H1 (cell line): ENCODE measurements around the gene PKN3.

Experiments
- ATF3 ChIP-seq: IDR thresholded peaks from 2 replicates; pipeline ENCODE4 v1.6.1; 2011; ENCODE audit warnings: low read depth, mild to moderate bottlenecking, low read length; ENCODE audit not compliant: insufficient read depth
- CTCF ChIP-seq, 3 experiments: IDR thresholded peaks; 1 replicate in 2 of 3; 2 replicates in 1 of 3; pipeline versions ENCODE4 v1.5.1 to v1.6.1; 2011; ENCODE audit warnings: low read length in 3 of 3, mild to moderate bottlenecking in 3 of 3, inconsistent platforms in 2 of 3, low read depth in 1 of 3, moderate library complexity in 1 of 3; ENCODE audit not compliant: insufficient read depth in 1 of 3; ENCODE audit errors: control extremely low read depth in 1 of 3
- EP300 ChIP-seq, 2 experiments: IDR thresholded peaks; 1 replicate in 1 of 2; 2 replicates in 1 of 2; pipeline ENCODE4 v1.6.1; 2011 to 2012; ENCODE audit warnings: low read depth in 2 of 2, low read length in 2 of 2, mild to moderate bottlenecking in 2 of 2, borderline replicate concordance in 1 of 2, inconsistent platforms in 1 of 2, moderate library complexity in 1 of 2
- HDAC2 ChIP-seq, 2 experiments: fragments of 300-600 bp in 1 of 2; sonication (generic) in 1 of 2; IDR thresholded peaks; 2 replicates each; pipeline ENCODE4 v1.6.1; 2011 to 2012; ENCODE audit warnings: low read depth in 2 of 2, low read length in 2 of 2, mild to moderate bottlenecking in 2 of 2, moderate library complexity in 2 of 2, borderline replicate concordance in 1 of 2, inconsistent platforms in 1 of 2
- HDAC6 ChIP-seq: IDR thresholded peaks from one replicate; pipeline ENCODE4 v1.7.1; 2012; ENCODE audit warnings: low read depth, mild to moderate bottlenecking, inconsistent platforms, low read length, moderate library complexity
- RBBP5 ChIP-seq: IDR thresholded peaks from 2 replicates; pipeline ENCODE4 v1.7.1; 2012; ENCODE audit warnings: low read depth, mild to moderate bottlenecking, inconsistent platforms, low read length, moderate library complexity, borderline replicate concordance
- RNF2 ChIP-seq: fragments of 200-900, 300-1000 bp; sonication (generic); IDR thresholded peaks from 2 replicates; pipeline ENCODE4 v1.7.1; 2016; ENCODE audit warnings: borderline replicate concordance, low read depth, mild to moderate bottlenecking, antibody characterized with exemption, low read length; ENCODE audit not compliant: poor library complexity, severe bottlenecking; ENCODE audit errors: missing control alignments
- SP1 ChIP-seq: IDR thresholded peaks from 2 replicates; pipeline ENCODE4 v1.6.1; 2011; ENCODE audit warnings: low read depth, low read length
- SP2 ChIP-seq: IDR thresholded peaks from 2 replicates; pipeline ENCODE4 v1.6.1; 2012; ENCODE audit warnings: mild to moderate bottlenecking, low read length, inconsistent platforms
- SRF ChIP-seq: IDR thresholded peaks from 2 replicates; pipeline ENCODE4 v1.6.1; 2011; ENCODE audit warnings: mild to moderate bottlenecking, low read depth, low read length, moderate library complexity

GRCh38 chr9:128762671-128763449, 60.6 kb downstream of the PKN3 start:
- TF ChIP-seq CTCF (IDR thresholded peaks at IDR 0.05; ENCODE audit: control extremely low read depth in 1 of 3, insufficient read depth in 1 of 3, low read depth in 1 of 3, low read length in 3 of 3) = no peak
- TF ChIP-seq ATF3 = no peak
- no peak for TF ChIP-seq RBBP5
- no peak for TF ChIP-seq SRF
- TF ChIP-seq SP2 = no peak
- TF ChIP-seq SP1 = no peak
- TF ChIP-seq HDAC6 = no peak
- no peak for TF ChIP-seq RNF2
- no peak for TF ChIP-seq EP300 (IDR thresholded peaks at IDR 0.05; ENCODE audit: borderline replicate concordance in 1 of 2, low read depth in 2 of 2, low read length in 2 of 2)
- no peak for TF ChIP-seq HDAC2 (IDR thresholded peaks at IDR 0.05; ENCODE audit: borderline replicate concordance in 1 of 2, low read depth in 2 of 2, low read length in 2 of 2)
